Measurements from ENCODE around the gene CNN2.

CNN2 gene

DNA sequence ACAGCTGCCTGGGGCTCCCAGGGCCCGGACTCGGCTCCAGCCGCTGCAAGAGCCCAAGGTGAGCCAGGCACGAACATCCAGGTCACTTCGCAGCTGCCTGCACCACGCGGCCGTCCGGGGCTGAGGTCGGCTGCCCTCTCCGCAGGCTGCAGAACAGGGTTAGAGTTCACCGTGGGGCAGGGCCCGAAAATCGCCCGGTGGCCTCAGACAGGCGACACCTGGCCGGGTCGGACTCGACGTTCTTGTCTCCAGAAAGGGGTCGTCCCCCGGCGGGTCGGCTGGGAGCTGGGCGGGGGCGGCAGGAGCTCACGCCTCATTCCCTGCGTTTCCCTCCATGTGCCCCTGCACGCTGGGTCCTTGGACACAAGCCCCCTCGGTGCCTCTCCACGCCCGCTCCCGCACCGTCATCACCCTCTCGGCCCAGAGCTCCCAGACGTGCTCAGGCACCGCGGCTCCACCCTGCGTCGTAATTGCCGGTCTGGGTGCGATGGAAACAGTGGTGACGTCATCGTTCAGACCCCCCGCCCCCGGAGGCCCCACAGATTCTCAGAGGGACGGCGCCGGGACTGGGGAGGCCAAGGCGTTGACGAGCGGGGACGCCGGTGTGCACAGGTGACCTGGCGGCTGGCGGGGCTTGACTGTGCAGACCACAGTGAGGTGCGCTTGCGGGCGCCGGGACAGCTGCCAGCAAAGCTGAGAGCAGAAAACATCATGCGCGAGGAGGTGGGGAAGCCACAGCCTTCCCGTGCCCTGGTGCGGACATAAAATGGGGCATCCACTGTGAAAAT is 30.2 kb upstream of the CNN2 start:
- DNase-seq, result no peak

DNA sequence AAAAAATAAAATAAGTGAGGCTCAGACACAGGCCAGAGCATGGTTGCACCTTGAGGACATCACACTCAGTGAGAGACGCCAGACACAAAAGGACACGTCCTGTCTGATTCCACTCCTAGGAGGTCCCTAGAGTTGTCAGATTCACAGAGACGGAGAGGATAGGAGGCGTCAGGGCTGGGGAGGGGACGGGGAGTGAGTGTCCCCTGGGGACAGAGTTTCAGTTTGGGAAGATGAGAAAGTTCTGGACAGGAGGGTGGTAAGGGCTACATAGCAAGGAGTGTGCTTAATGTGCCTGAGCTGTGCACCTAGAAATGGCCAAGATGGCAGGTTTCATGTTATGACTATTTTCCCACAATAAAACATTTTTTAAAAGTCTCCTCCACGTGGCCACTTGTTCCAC is 28.3 kb upstream of the CNN2 start:
- no peak for DNase-seq

DNA sequence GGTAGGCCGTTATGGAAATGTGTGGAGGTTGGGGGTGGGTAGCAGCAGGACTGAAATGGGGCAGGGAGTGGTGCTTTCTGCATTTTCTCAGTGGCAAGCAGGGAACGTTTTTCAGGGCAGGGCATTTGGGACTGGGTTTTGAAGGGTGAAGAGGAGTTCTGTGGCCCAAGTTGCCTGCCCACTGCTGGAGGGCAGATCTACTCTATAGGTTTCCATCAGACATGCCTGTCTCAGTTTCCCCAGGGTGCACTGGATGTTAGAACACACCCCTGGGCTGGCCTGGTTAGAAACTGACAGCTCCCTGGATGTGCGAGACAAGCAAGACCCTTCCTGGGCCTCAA is 27.1 kb upstream of the CNN2 start:
- no peak for DNase-seq

DNA sequence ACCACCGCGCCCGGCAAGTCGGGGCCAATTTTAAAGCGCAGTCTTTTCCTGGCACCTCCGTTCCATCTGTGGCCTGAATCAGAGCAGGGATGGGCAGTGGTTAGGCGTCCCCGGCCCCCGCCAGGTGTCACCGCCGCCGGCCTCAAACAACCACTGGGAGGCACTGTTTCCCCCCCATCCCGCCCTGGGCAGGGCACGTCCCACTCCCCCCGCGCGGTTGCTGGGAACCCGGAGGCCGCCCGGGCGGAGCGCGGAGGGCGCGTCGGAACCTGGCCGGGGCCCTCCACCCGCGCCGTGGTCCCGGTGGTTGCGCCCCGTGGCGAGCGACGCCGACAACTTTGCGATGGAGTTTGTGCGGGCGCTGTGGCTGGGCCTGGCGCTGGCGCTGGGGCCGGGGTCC is 26.3 kb upstream of the CNN2 start, which contains the start of gene GRIN3B:
GRIN3B (plus strand) TSS at position 325 of the 400 bp plus-strand sequence; CDS start at position 344, 19 bp downstream.
- DNase-seq, result no peak

DNA sequence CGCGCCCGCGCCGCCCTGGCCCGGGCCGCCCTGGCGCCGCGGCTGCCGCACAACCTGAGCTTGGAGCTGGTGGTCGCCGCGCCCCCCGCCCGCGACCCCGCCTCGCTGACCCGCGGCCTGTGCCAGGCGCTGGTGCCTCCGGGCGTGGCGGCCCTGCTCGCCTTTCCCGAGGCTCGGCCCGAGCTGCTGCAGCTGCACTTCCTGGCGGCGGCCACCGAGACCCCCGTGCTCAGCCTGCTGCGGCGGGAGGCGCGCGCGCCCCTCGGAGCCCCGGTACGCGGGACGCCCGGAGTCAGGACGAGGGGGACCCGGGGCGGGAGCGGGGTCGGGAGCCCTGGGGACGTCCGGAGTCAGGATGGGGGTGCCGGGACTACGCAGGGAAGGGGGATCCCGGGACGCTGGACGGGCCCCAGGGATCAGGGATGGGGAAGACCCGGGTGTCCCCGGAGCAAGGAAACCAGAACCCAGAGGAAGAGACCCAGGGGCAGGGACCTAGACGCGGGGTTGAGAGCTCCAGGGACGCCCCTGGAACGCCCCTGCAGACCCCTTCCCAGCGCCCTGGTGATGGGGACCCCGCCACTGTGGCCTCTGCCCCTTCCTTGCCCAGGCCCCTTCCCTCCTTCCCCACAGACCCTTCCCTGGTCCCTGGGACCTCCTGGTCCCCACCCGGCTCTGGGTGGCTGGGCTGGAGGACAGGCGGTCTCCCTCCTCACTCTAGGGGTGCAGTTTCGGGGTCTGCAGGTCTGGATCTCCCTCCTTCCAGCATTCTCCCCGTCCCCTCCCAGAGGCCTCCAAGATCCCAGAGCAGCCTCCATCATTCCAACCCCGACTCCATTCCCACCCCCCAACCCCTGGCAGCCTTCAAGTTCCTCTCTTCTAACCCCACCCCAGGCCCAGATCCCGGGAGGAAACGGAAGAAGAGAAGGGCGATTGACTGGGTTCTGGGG is 25.5 kb upstream of the CNN2 start:
- DNase-seq, result no peak

DNA sequence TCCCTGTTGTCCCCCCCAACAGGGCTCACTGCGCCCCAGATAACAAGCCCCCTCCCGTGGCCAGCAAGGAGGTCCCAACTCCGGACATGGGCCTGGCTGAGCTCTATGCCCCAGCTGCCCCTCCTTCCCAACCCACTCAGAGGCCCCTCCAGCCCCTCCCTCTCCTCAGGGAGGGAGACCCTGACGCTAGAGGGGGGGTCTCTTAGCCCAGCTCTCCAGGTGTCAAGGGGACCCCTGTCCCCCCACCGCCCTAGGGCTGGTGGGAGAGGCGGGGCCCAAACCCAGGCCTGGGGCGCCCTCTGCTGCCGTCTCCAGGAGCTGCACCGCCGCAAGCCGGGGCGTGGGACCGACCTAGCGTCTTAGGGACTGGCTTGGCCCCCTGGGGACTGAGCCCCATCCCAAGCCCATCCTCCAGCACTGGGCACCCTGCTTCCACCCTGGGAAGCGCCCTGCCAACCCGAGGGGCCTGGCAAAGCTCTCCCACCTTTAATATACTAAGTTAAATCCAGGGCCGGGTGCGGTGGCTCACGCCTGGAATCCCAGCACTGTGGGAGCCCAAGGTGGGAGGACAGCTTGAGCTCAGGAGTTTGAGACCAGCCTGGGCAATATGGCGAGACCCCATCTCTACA is 24.8 kb upstream of the CNN2 start:
- no peak for DNase-seq

DNA sequence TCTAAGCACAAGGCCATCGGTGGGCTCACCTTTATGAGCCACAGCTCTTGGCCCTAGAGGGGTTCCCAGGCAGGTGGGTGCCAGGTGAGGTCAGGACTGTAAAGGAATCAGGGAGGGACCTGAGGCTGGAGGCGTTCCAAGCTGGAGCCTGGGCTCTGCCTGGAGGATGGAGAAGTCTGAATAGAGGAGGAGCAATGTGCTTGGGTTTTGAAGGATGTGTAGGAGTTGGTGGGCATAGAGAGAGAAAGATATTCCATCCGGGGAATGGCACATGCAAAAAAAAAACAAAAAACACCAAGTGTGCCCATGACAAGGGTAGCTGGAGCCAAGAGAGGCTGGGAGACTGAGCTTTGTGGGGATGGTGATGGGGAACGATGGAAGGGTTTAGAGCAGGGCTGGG is 23.8 kb upstream of the CNN2 start:
- DNase-seq, result no peak

DNA sequence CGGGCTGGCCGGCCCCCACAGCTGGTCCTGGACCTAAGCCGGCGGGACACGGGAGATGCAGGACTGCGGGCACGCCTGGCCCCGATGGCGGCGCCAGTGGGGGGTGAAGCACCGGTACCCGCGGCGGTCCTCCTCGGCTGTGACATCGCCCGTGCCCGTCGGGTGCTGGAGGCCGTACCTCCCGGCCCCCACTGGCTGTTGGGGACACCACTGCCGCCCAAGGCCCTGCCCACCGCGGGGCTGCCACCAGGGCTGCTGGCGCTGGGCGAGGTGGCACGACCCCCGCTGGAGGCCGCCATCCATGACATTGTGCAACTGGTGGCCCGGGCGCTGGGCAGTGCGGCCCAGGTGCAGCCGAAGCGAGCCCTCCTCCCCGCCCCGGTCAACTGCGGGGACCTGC is 23.1 kb upstream of the CNN2 start:
- DNase-seq, result no peak

DNA sequence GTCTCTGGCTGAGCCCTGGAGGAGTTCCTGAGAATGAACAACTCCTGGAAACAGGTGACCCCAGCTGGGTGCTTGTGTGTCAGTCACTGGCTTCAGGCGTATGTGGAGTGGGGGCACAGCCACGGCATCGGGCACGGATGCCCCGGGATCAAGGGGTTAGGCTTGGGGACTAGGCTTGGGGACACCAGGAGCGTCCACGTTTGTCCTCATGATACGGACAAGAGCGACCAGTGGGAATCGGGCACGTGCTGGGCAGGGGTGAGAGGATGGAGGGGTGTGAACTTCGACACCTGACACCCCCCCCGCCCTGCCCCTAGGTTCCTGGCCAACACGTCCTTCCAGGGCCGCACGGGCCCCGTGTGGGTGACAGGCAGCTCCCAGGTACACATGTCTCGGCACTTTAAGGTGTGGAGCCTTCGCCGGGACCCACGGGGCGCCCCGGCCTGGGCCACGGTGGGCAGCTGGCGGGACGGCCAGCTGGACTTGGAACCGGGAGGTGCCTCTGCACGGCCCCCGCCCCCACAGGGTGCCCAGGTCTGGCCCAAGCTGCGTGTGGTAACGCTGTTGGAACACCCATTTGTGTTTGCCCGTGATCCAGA is 22.1 kb upstream of the CNN2 start:
- DNase-seq, result no peak

DNA sequence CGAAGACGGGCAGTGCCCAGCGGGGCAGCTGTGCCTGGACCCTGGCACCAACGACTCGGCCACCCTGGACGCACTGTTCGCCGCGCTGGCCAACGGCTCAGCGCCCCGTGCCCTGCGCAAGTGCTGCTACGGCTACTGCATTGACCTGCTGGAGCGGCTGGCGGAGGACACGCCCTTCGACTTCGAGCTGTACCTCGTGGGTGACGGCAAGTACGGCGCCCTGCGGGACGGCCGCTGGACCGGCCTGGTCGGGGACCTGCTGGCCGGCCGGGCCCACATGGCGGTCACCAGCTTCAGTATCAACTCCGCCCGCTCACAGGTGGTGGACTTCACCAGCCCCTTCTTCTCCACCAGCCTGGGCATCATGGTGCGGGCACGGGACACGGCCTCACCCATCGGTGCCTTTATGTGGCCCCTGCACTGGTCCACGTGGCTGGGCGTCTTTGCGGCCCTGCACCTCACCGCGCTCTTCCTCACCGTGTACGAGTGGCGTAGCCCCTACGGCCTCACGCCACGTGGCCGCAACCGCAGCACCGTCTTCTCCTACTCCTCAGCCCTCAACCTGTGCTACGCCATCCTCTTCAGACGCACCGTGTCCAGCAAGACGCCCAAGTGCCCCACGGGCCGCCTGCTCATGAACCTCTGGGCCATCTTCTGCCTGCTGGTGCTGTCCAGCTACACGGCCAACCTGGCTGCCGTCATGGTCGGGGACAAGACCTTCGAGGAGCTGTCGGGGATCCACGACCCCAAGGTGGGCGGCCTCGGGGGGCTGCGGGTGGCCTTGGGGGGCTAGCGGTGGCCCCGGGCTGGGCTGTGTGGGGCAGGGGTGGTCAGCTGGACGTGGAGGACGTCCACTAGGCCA is 21.4 kb upstream of the CNN2 start:
- no peak for DNase-seq

DNA sequence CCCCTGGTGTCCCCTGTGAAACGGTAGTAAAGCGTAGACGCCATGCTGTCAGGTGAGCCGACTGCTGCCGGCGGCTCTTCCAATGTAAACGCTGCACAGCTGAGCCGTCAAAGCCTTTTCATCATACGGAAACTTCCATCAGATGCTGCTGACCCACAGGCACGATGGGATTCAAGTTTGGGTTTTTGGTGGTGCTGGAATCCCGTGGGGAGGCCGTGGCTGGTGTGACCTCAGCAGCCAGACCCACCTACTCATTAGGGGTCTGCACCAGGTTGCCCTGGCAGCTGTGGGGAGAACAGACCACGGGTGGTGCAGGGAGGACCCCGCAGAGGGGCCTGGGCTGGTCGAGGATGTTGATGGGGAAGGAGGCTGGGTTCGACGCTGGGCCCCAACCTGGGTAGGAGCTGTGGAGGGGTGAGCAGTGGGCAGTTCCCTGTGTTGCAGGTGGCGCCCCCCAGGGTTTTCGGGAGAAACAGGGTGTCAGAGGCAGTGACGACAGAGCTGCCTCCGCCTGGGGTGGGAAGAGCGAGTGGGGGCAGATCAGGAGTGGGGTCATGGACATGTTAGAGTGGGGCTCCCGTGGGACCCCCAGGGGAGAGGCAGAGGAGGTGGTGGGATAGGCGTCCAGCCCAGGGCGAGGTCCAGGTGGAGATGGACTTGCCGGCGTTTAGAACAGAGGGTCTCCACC is 19.6 kb upstream of the CNN2 start:
- DNase-seq, result no peak

DNA sequence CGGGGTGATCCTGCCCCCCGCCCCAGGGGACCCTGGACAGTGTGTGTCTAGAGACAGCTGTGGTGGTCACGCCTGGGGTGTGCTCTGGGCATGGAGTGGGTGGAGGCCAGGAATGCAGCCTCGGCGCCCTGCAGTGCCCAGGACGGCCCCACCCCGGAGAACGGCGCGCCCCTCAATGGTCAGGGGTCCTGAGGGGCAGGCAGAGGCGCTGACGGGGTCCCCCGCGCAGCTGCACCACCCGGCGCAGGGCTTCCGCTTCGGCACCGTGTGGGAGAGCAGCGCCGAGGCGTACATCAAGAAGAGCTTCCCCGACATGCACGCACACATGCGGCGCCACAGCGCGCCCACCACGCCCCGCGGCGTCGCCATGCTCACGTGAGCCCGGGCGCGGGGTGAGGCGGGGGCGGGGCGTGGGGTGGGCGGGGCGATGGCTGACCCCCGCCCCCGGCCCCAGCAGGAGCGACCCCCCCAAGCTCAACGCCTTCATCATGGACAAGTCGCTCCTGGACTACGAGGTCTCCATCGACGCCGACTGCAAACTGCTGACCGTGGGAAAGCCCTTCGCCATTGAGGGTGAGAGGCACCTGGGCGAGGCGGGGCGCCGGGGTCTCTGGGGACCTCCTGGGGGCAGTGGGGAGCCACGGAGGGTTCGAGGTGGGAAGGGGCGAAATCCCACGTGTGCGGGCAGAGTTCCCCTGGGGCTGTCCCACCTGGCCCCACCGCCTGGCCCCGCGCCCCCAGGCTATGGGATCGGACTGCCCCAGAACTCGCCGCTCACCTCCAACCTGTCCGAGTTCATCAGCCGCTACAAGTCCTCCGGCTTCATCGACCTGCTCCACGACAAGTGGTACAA is 18.8 kb upstream of the CNN2 start:
- no peak for DNase-seq

DNA sequence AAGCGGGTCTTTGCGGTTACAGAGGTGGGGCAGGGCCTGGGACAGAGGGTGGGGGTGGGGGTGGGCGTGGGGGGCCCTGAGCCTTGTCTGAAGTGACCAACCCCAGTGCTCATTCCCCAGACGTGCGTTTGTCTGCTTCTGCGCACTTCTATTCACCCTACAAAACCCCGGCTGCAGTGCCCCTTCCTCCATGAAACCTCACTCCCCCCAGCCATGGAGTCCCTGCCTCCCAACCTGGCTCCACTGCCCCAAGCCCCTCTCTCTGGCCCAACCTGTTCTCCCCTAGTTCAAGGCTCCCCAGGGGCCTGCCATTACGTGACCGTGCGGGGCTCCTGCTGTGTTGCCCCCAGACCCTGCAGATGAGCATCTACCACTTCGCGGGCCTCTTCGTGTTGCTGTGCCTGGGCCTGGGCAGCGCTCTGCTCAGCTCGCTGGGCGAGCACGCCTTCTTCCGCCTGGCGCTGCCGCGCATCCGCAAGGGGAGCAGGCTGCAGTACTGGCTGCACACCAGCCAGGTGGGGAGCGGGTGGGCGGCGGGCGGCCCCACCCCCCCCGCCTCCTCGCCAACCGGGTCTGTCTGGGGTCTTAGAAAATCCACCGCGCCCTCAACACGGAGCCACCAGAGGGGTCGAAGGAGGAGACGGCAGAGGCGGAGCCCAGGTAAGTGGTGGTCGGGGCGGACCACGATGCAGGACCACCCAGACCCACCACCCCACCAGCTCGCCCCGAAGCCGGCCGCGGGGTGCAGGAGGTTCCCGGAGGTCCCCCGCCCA is 18.0 kb upstream of the CNN2 start:
- no peak for DNase-seq

DNA sequence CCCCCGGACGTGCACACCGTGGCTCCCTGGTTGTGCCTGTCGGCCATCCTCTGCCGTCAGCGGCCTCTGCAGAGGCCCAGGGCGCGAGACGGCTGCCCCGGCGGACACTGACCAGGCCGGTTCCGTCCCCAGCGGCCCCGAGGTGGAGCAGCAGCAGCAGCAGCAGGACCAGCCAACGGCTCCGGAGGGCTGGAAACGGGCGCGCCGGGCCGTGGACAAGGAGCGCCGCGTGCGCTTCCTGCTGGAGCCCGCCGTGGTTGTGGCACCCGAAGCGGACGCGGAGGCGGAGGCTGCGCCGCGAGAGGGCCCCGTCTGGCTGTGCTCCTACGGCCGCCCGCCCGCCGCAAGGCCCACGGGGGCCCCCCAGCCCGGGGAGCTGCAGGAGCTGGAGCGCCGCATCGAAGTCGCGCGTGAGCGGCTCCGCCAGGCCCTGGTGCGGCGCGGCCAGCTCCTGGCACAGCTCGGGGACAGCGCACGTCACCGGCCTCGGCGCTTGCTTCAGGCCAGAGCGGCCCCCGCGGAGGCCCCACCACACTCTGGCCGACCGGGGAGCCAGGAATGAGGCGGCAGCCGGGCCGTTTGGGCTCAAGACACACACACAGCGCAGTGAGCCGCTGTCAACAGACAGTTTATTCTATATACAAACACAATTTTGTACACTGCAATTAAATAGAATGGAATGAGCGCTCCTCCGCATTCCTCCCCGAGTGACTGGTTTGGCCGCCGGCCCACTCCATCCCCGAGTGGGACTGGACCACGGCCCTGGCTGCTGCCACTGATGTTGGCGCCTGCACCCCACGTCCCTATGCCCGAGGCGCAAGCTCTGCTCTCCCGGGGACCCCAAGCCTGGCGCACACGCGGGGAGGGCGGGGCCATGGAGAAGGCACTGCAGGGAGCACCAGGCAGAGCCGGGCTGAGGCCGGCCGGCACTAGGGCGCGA is 17.1 kb upstream of the CNN2 start:
- no peak for DNase-seq

DNA sequence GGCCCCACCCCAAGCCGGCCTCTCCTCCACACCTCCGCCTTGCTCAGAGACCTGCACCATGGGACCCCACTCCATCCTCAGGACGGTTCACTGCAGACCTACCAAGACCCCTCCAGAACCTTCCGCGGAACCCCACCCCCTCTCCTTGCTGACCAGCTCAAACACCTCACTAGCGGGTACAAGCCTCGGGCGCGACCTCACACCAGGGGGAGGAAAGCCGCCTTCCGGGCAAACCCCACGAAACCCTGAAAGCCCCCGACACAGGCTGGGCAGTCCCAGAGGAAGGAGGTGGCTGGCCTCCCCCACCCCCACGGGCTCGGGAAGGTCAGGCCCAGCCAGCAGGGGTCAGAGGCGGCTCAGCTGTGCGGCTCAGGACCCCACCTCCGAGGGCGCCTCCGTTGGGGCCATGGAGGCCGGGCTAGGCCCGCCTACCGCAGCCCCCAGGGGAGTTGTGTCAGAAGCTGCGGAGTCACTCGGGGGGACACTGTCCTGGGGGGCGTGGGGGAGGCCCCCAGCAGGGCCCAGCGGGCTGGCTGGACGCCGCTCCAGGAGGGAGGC is 16.3 kb upstream of the CNN2 start:
- DNase-seq, result no peak

DNA sequence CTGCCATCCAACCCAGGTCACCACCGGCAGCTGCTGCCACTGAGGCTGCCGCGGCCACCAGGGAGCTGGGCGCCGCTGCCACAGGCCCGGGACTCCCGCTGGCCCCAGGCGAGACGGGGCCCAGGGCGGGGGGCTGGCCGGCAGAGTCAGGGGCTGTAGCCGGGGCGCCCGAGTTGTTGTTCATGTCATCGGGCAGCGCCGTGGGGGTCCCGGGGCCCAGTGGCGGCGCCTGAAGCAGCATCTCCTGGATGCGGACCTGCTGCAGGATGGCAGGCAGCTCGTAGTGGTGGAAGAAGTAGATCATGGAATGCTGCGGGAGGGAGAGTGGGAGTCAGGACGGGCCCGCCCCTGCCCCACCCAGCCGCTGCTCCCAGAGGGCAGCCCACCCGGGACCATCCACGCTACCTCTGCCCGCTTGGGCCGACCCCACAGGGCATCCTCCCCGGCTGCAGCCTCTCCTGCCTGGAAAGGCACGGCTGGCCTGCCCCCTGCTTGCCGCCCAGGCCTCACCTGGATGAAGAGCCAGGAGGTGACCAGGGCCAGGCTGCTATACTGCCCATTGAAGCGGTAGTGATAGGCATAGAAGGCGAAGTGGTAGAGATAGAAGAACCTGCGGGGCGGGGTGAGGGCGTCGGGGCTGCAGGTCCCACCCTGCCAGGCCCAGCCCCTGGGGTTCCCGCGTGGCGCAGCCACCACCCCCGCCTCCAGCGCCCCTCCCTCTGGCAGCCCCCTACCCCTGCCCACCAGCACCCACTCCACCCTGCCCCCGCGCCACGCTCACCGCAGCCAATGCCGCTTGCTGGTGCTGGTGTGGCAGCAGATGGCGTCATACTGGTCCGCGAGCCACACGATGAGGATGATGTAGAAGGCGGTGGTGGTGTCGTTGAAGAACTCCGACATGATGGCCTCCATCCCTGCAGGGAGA is 15.6 kb upstream of the CNN2 start:
- DNase-seq, result no peak

DNA sequence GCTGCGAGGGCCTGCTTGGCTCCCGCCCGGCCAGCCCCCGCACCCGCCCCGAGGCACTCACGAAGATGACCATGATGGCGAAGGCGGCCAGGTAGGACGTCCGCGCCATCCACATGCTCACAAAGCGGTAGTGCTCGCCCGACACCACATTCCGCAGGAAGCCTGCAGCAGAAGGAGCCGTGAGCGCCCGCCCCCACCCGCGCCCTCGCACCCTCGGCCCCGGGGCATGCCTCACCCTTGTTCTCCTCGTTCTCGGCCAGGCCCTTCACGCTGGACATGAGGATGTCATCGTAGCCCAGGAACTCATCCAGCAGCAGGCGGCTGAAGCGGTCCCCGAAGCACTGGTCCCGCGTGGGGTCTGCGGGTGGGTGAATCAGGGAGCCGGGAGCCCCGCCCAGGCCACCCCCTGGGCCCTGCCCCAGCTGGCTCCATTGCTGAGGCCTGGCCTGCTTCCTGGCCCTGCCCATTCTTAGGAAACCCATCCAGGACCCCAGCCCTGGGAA is 14.5 kb upstream of the CNN2 start:
- no peak for DNase-seq
